ENCODE measurements around the gene GAPVD1.
"Not testable (repeated sequence)": the region's sequence is repeated elsewhere in the genome, so short reads cannot be mapped to it uniquely, and the experiment has no call there.

Gene GAPVD1

DNA sequence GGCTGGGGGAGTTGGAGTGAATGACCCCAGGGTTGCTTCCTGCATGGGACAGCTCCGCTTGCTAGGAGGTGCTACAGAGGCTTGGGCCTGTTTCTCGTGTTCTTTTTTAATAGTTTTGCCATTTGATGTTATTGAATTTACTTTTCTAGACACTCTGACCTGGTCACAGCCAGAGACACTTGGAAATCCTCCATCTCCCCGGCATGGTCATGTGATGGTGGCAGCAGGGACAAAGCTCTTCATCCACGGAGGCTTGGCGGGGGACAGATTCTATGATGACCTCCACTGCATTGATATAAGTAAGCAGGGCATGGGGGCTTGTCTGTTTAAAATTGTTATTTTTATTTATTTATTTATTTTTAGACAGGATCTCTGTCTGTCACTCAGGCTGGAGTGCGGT, 33.9 kb upstream of the GAPVD1 start:
- no peak overlapping the region for H3K27ac ChIP-seq (replicated peaks)
- no peak for DNase-seq (ENCODE audit: low read depth in 1 of 2, low spot score in 1 of 2)
- H3K27me3 ChIP-seq (ENCODE audit: insufficient read depth, poor library complexity, severe bottlenecking) = no peaks in the 10 kb centered on the region
- TF ChIP-seq SPI1 (IDR thresholded peaks at IDR 0.05; ENCODE audit: borderline replicate concordance, low read depth) (no peak), POLR2AphosphoS5 (IDR thresholded peaks at IDR 0.05; ENCODE audit: low read depth) (no peak), GABPA (IDR thresholded peaks at IDR 0.05; ENCODE audit: low read depth) (no peak)
- TF ChIP-seq, protein P1, sequence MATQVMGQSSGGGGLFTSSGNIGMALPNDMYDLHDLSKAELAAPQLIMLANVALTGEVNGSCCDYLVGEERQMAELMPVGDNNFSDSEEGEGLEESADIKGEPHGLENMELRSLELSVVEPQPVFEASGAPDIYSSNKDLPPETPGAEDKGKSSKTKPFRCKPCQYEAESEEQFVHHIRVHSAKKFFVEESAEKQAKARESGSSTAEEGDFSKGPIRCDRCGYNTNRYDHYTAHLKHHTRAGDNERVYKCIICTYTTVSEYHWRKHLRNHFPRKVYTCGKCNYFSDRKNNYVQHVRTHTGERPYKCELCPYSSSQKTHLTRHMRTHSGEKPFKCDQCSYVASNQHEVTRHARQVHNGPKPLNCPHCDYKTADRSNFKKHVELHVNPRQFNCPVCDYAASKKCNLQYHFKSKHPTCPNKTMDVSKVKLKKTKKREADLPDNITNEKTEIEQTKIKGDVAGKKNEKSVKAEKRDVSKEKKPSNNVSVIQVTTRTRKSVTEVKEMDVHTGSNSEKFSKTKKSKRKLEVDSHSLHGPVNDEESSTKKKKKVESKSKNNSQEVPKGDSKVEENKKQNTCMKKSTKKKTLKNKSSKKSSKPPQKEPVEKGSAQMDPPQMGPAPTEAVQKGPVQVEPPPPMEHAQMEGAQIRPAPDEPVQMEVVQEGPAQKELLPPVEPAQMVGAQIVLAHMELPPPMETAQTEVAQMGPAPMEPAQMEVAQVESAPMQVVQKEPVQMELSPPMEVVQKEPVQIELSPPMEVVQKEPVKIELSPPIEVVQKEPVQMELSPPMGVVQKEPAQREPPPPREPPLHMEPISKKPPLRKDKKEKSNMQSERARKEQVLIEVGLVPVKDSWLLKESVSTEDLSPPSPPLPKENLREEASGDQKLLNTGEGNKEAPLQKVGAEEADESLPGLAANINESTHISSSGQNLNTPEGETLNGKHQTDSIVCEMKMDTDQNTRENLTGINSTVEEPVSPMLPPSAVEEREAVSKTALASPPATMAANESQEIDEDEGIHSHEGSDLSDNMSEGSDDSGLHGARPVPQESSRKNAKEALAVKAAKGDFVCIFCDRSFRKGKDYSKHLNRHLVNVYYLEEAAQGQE (IDR thresholded peaks at IDR 0.05; ENCODE audit: insufficient replicate concordance, low read depth) = no peak
- TF ChIP-seq, protein P2, sequence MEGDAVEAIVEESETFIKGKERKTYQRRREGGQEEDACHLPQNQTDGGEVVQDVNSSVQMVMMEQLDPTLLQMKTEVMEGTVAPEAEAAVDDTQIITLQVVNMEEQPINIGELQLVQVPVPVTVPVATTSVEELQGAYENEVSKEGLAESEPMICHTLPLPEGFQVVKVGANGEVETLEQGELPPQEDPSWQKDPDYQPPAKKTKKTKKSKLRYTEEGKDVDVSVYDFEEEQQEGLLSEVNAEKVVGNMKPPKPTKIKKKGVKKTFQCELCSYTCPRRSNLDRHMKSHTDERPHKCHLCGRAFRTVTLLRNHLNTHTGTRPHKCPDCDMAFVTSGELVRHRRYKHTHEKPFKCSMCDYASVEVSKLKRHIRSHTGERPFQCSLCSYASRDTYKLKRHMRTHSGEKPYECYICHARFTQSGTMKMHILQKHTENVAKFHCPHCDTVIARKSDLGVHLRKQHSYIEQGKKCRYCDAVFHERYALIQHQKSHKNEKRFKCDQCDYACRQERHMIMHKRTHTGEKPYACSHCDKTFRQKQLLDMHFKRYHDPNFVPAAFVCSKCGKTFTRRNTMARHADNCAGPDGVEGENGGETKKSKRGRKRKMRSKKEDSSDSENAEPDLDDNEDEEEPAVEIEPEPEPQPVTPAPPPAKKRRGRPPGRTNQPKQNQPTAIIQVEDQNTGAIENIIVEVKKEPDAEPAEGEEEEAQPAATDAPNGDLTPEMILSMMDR (IDR thresholded peaks at IDR 0.05; ENCODE audit: insufficient read depth, low read length) = no peak
- no peak overlapping the region for H3K4me3 ChIP-seq (replicated peaks; ENCODE audit: insufficient read depth, low read length)

DNA sequence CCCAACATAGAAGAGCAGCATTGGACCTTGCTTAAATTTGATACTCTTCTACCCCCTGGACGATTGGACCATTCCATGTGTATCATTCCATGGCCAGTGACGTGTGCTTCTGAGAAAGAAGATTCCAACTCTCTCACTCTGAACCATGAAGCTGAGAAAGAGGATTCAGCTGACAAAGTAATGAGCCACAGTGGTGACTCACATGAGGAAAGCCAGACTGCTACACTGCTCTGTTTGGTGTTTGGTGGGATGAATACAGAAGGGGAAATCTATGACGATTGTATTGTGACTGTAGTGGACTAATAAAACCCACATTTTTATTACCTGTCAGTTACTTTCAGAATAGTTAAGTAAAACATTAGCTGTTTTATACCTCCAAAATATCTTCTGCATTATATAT, 27.9 kb upstream of the GAPVD1 start:
- TF ChIP-seq, protein P1 (IDR thresholded peaks at IDR 0.05; ENCODE audit: insufficient replicate concordance, low read depth) = no peak
- TF ChIP-seq POLR2AphosphoS5 (IDR thresholded peaks at IDR 0.05; ENCODE audit: low read depth) = no peak
- TF ChIP-seq SPI1 (IDR thresholded peaks at IDR 0.05; ENCODE audit: borderline replicate concordance, low read depth) = no peak
- TF ChIP-seq, protein P2 (IDR thresholded peaks at IDR 0.05; ENCODE audit: insufficient read depth, low read length) = no peak
- no peak for TF ChIP-seq GABPA (IDR thresholded peaks at IDR 0.05; ENCODE audit: low read depth)
- Histone ChIP-seq H3K27ac (replicated peaks) (no peak overlapping the region), H3K27me3 (ENCODE audit: insufficient read depth, poor library complexity, severe bottlenecking) (no peaks in the 10 kb centered on the region), H3K4me3 (replicated peaks; ENCODE audit: insufficient read depth, low read length) (no peak overlapping the region)
- no peak for DNase-seq (ENCODE audit: low read depth in 1 of 2, low spot score in 1 of 2)

DNA sequence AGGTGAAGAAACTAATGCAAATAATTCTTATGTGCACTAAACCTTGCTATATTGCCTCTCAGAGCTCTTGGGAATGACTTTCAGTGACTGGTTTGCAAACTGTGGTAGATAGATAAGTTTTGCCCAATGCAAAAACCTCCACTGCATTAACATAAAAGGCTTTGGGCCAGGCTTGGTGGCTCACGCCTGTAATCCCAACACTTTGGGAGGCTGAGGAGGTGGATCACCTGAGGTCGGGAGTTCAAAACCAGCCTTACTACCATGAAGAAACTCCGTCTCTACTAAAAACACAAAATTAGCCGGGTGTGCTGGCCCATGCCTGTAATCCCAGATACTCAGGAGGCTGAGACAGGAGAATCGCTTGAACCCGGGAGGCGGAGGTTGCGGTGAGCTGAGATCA, 27.5 kb upstream of the GAPVD1 start:
- DNase-seq (ENCODE audit: low read depth in 1 of 2, low spot score in 1 of 2); H3K4me3 ChIP-seq (replicated peaks; ENCODE audit: insufficient read depth, low read length); H3K27ac ChIP-seq (replicated peaks); H3K27me3 ChIP-seq (ENCODE audit: insufficient read depth, poor library complexity, severe bottlenecking): not testable (repeated sequence)

DNA sequence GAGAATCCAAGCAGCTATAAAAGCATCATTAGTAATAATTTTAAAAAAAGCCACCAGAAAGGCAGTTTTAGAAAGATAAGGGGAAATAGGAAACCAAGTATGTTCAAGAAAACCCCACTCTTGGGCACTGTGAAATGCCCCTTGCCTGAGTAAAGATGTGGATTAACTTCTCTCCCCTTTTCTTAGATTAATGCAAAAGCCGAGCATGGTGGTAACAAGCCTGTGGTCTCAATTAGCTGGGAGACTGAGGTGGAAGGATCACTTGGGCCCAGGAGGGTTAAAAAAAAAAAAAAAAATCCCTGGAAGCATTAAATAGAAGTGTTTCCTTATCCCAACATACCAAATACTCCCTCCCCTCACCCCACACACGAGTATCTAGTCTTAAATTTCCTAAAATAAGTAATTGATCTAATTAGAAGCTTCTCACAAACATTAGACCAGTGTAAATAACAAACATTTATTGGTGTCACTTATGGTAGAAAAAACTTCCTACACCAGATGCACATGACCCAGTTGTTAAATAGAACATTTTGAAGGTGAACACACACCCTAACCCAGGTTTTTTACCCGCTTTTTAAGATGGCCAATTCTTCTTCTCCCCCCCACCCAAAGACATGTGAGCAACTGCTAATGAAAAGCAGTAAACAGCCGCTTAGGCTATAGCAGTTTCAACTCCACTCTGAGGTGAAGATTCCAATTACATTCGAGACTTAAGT, 25.7 kb upstream of the GAPVD1 start:
- Histone ChIP-seq H3K4me3 (replicated peaks; ENCODE audit: insufficient read depth, low read length) (no peak overlapping the region), H3K27me3 (ENCODE audit: insufficient read depth, poor library complexity, severe bottlenecking) (no peaks in the 10 kb centered on the region), H3K27ac (replicated peaks) (no peak overlapping the region)
- DNase-seq (ENCODE audit: low read depth in 1 of 2, low spot score in 1 of 2) = no peak
- TF ChIP-seq, protein P2 (IDR thresholded peaks at IDR 0.05; ENCODE audit: insufficient read depth, low read length) = no peak
- TF ChIP-seq SPI1 (IDR thresholded peaks at IDR 0.05; ENCODE audit: borderline replicate concordance, low read depth) = no peak
- no peak for TF ChIP-seq GABPA (IDR thresholded peaks at IDR 0.05; ENCODE audit: low read depth)
- TF ChIP-seq POLR2AphosphoS5 (IDR thresholded peaks at IDR 0.05; ENCODE audit: low read depth) = no peak
- TF ChIP-seq, protein P1 (IDR thresholded peaks at IDR 0.05; ENCODE audit: insufficient replicate concordance, low read depth) = no peak

DNA sequence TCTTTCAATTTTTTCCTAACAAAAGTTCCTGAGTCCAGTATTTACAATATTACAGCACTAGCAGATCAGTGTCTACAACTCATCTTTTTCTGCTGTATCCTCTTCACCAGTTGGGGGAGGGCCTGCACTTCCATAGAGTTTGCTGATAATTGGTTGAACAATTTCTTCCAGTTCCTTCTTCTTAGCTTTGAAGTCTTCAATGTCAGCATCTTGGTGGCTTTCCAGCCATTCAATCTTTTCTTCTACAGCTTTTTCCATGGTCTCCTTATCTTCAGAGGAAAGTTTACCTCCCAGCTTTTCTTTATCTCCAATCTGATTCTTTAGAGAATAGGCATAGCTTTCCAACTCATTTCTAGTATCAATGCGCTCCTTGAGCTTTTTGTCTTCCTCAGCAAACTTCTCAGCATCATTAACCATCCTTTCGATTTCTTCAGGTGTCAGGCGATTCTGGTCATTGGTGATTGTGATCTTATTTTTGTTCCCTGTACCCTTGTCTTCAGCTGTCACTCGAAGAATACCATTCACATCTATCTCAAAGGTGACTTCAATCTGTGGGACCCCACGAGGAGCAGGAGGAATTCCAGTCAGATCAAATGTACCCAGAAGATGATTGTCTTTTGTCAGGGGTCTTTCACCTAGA, 25.0 kb upstream of the GAPVD1 start:
- not testable (repeated sequence) for H3K27ac ChIP-seq (replicated peaks); H3K4me3 ChIP-seq (replicated peaks; ENCODE audit: insufficient read depth, low read length); H3K27me3 ChIP-seq (ENCODE audit: insufficient read depth, poor library complexity, severe bottlenecking)
- peak in 1 of 2 experiments; percentile 41 for DNase-seq (ENCODE audit: low read depth in 1 of 2, low spot score in 1 of 2)
